GM12891 (cell line): ENCODE results near the gene WFDC1.

Experiments used
- POLR2A ChIP-seq: IDR thresholded peaks from 2 replicates; pipeline ENCODE4 v1.6.1; 2011; ENCODE audit warnings: low read depth, low read length, control low read depth
- POLR2AphosphoS5 ChIP-seq: IDR thresholded peaks from 2 replicates; pipeline ENCODE4 v1.6.1; 2011; ENCODE audit warnings: low read depth, low read length, control low read depth
- POU2F2 ChIP-seq: IDR thresholded peaks from 2 replicates; pipeline ENCODE4 v1.6.1; 2011; ENCODE audit warnings: low read depth, mild to moderate bottlenecking, control low read depth, low read length, moderate library complexity
- SPI1 ChIP-seq: IDR thresholded peaks from 2 replicates; pipeline ENCODE4 v1.6.1; 2011; ENCODE audit warnings: low read depth, low read length, control low read depth
- TAF1 ChIP-seq: IDR thresholded peaks from 2 replicates; pipeline ENCODE4 v1.6.1; 2011; ENCODE audit warnings: low read depth, low read length, control low read depth

DNA sequence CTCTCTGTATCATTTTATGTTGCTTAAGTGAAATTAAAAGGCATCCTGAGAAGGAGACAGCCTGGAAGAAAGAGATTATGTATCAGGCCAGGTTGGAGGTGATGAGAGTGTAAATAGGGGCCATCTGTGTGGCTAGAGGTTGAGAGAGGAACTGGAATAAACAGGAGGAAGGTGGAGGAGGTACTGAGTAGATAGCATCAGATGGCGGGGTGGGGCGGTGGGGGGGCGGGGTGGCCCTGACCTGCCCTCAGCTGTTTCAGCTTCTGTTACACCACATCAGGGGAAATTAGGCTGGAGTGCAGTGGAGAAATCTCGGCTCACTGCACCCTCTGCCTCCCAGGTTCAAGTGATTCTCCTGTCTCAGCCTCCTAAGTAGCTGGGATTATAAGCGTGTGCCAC is 48.0 kb upstream of the WFDC1 start:
- TF ChIP-seq TAF1 (no peak), POLR2A (no peak), POLR2AphosphoS5 (no peak), POU2F2 (no peak), SPI1 (no peak)
